Astrocyte (in vitro differentiated cells and primary cell): ENCODE measurements around the gene CHGA. TPM values are rescaled to one million over a fixed set of nuclear protein-coding genes. Genes with fewer than 3 reads are reported as not detected.

Experiments used
- DNase-seq: peaks from one replicate; pipeline ENCODE4 v3.0.0-alpha.2; 2010; ENCODE audit warnings: low read depth
- FAIRE-seq: peaks from 2 replicates; lab custom pipeline; 2011; peaks lifted over from hg19 to GRCh38; lab: Jason Lieb, UNC
- H2AFZ ChIP-seq: 2 replicates; pipeline ENCODE4 v1.6.0; 2012; ENCODE audit warnings: low read depth, low read length, inconsistent platforms
- H3K27ac ChIP-seq: 2 replicates; pipeline ENCODE4 v1.5.1; 2011; ENCODE audit warnings: low read depth, low read length, inconsistent platforms
- H3K27me3 ChIP-seq: 2 replicates; pipeline ENCODE4 v1.6.0; 2011; ENCODE audit warnings: low read length, inconsistent platforms; ENCODE audit not compliant: insufficient read depth
- H3K36me3 ChIP-seq: 2 replicates; pipeline ENCODE4 v1.5.1; 2011; ENCODE audit warnings: low read length, inconsistent platforms; ENCODE audit not compliant: insufficient read depth
- H3K4me1 ChIP-seq: 2 replicates; pipeline ENCODE4 v1.5.1; 2011; ENCODE audit warnings: low read length, inconsistent platforms; ENCODE audit not compliant: insufficient read depth
- H3K4me2 ChIP-seq: 2 replicates; pipeline ENCODE4 v1.6.0; 2012; ENCODE audit warnings: low read length, inconsistent platforms
- H3K4me3 ChIP-seq: 2 replicates; pipeline ENCODE4 v1.5.1; 2011; ENCODE audit warnings: low read depth, mild to moderate bottlenecking, low read length, inconsistent platforms; ENCODE audit not compliant: insufficient read depth
- H3K79me2 ChIP-seq: 2 replicates; pipeline ENCODE4 v1.6.0; 2012; ENCODE audit warnings: mild to moderate bottlenecking, low read length, inconsistent platforms; ENCODE audit not compliant: insufficient read depth
- H3K9ac ChIP-seq: 2 replicates; pipeline ENCODE4 v1.6.0; 2012; ENCODE audit warnings: mild to moderate bottlenecking, low read length, inconsistent platforms
- H3K9me3 ChIP-seq: 2 replicates; pipeline ENCODE4 v1.5.1; 2012; ENCODE audit warnings: low read depth, mild to moderate bottlenecking, low read length, inconsistent platforms; ENCODE audit not compliant: insufficient read depth
- H4K20me1 ChIP-seq: 2 replicates; pipeline ENCODE4 v1.6.0; 2012; ENCODE audit warnings: low read length, inconsistent platforms; ENCODE audit not compliant: insufficient read depth
- H3K27ac Mint-ChIP-seq: one replicate; pipeline ENCODE4 v1.8.0; 2021; ENCODE audit warnings: mild to moderate bottlenecking, mixed read lengths; ENCODE audit not compliant: unreplicated experiment
- H3K27me3 Mint-ChIP-seq: one replicate; pipeline ENCODE4 v1.8.0; 2021; ENCODE audit warnings: low read depth, mixed read lengths; ENCODE audit not compliant: unreplicated experiment
- H3K36me3 Mint-ChIP-seq: one replicate; pipeline ENCODE4 v1.8.0; 2021; ENCODE audit warnings: low read depth, mixed read lengths; ENCODE audit not compliant: unreplicated experiment
- H3K4me1 Mint-ChIP-seq: one replicate; pipeline ENCODE4 v1.8.0; 2021; ENCODE audit warnings: low read depth, mixed read lengths; ENCODE audit not compliant: unreplicated experiment
- H3K4me3 Mint-ChIP-seq: one replicate; pipeline ENCODE4 v1.8.0; 2021; ENCODE audit warnings: mild to moderate bottlenecking, moderate library complexity, mixed read lengths; ENCODE audit not compliant: unreplicated experiment
- H3K9me3 Mint-ChIP-seq: one replicate; pipeline ENCODE4 v1.8.0; 2021; ENCODE audit warnings: mild to moderate bottlenecking, mixed read lengths; ENCODE audit not compliant: unreplicated experiment
- EZH2 ChIP-seq: IDR thresholded peaks from 2 replicates; pipeline ENCODE4 v1.6.1; 2012; ENCODE audit warnings: mild to moderate bottlenecking, low read length, inconsistent platforms; ENCODE audit not compliant: insufficient read depth
- total RNA-seq: library from RNA; stranded (reverse); gene quantifications from 2 replicates; pipeline ENCODE4 v1.2.1, GENCODE V29; 2021
- TF ChIP-seq, protein P1 (sequence below): IDR thresholded peaks from 2 replicates; pipeline ENCODE4 v1.5.1; 2011; ENCODE audit warnings: low read depth, mild to moderate bottlenecking, inconsistent platforms, low read length, moderate library complexity; ENCODE audit not compliant: insufficient read depth

The CHGA gene
- total RNA-seq, 1 donor from 2014 or later, result not detected

DNA sequence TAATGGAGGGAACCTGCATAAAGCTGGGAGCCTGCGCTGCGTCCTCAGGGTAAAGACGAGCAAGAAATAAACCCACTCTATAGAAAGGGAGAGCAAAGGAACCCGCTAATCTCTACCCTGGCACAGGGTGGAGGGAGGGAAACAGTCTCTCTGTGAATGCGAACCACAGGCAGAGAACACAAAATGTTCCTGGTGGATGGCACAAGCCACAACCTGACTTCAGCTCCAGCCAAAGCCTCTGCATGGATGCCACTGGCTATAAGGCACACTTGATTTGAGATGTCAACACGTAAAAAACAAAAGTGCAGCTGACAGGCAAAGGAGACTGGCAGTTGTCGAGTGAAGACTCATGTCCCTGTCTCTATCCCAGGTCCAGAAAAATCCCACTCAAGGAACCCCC is 32.4 kb downstream of the CHGA start:
- DNase-seq (no peak), FAIRE-seq (no peak)
- Mint-ChIP-seq H3K27ac (no peak overlapping the region), H3K4me3 (no peak overlapping the region), H3K9me3 (no peaks in the 10 kb centered on the region), H3K27me3 (peaks cover 56% of the 10 kb centered on the region), H3K4me1 (no peaks in the 10 kb centered on the region), H3K36me3 (peaks cover 6% of the 10 kb centered on the region)
- TF ChIP-seq, protein P1, sequence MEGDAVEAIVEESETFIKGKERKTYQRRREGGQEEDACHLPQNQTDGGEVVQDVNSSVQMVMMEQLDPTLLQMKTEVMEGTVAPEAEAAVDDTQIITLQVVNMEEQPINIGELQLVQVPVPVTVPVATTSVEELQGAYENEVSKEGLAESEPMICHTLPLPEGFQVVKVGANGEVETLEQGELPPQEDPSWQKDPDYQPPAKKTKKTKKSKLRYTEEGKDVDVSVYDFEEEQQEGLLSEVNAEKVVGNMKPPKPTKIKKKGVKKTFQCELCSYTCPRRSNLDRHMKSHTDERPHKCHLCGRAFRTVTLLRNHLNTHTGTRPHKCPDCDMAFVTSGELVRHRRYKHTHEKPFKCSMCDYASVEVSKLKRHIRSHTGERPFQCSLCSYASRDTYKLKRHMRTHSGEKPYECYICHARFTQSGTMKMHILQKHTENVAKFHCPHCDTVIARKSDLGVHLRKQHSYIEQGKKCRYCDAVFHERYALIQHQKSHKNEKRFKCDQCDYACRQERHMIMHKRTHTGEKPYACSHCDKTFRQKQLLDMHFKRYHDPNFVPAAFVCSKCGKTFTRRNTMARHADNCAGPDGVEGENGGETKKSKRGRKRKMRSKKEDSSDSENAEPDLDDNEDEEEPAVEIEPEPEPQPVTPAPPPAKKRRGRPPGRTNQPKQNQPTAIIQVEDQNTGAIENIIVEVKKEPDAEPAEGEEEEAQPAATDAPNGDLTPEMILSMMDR, result no peak
- TF ChIP-seq EZH2, result no peak
- H2AFZ ChIP-seq, result no peak overlapping the region
- no peaks in the 10 kb centered on the region for H3K79me2 ChIP-seq
- peaks cover 2% of the 10 kb centered on the region for H3K36me3 ChIP-seq
- H3K27ac ChIP-seq, result no peak overlapping the region
- peaks cover 12% of the 10 kb centered on the region for H4K20me1 ChIP-seq
- peaks cover 1% of the 10 kb centered on the region for H3K27me3 ChIP-seq
- no peak overlapping the region for H3K4me3 ChIP-seq
- H3K4me2 ChIP-seq, result no peak overlapping the region
- no peaks in the 10 kb centered on the region for H3K9me3 ChIP-seq
- no peaks in the 10 kb centered on the region for H3K4me1 ChIP-seq
- no peak overlapping the region for H3K9ac ChIP-seq

DNA sequence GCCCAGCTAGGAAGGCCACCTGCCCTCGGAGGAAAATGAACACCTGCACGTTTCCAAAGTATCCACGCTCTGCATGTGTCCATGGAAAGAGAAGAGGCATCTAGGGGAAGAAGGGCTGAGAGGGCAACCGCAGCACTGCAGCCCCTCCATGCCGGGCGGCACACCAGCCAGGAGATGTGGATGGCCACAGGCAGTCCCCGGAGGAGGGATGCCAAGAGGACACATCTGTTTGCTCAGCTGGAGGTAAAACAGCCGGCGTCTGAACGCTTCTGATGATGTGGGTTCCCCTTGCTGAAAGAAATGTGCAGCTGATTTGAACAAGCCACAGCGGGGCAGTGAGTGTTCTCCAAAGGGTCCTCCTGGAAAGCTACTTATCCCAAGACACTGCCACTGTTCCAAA is 34.0 kb downstream of the CHGA start:
- Histone ChIP-seq H3K36me3 (no peaks in the 10 kb centered on the region), H3K4me1 (peaks cover 15% of the 10 kb centered on the region), H3K4me3 (no peak overlapping the region), H3K27ac (no peak overlapping the region), H3K9me3 (no peaks in the 10 kb centered on the region), H4K20me1 (peaks cover 7% of the 10 kb centered on the region), H2AFZ (no peak overlapping the region), H3K9ac (no peak overlapping the region), H3K79me2 (no peaks in the 10 kb centered on the region), H3K4me2 (no peak overlapping the region), H3K27me3 (no peaks in the 10 kb centered on the region)
- no peaks in the 10 kb centered on the region for H3K9me3 Mint-ChIP-seq
- TF ChIP-seq EZH2, result no peak
- TF ChIP-seq, protein P1, result no peak
- no peak for DNase-seq
- peaks cover 6% of the 10 kb centered on the region for H3K36me3 Mint-ChIP-seq
- no peaks in the 10 kb centered on the region for H3K4me1 Mint-ChIP-seq
- no peak overlapping the region for H3K27ac Mint-ChIP-seq
- H3K4me3 Mint-ChIP-seq, result no peak overlapping the region
- H3K27me3 Mint-ChIP-seq, result peaks cover 48% of the 10 kb centered on the region
- FAIRE-seq, result no peak

DNA sequence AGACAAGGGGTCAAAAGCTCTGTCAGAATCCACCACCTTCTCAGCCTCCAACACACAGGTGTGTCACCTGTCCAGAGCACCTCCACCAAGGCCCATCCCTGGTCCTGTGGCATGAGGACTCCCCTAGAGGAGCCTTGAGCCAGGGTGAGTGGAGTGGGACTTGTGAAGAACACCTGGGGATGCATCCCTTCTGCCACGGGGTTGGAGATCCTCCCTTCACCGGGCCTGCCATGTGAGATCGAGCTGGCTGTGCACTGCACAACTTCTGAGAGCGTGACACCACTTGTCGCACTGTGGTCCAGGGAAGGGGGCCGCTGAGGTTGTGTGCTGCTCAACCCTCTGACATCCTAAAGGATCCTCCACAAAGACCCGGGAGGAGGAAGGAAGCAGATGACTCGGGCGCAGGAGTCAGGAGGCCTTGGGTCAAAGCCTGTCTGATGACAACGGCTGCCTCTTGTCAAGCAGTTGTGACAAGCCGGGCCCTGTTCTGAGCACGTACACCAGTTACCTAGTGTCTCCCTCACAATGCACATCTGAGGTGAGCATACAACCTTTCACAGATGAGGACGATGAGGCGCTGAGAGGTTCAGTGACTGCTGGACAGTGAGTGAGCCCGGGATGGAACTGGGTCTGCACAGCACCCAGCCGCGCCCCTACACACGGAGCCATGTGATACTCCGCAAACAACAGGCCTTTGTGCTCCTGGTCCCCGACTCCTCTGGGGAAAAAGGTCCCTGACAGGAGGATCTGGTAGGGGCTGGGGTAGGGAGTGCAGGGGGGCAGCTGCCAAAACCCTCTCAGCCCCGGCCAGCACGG is 35.6 kb downstream of the CHGA start:
- no peak overlapping the region for H3K27ac Mint-ChIP-seq

More for the DNA sequence above, 35.6 kb downstream of the CHGA start:
- no peaks in the 10 kb centered on the region for H3K9me3 ChIP-seq
- no peak overlapping the region for H3K4me3 ChIP-seq
- no peak overlapping the region for H3K27ac ChIP-seq
- no peak overlapping the region for H3K9ac ChIP-seq
- H4K20me1 ChIP-seq, result no peaks in the 10 kb centered on the region
- H2AFZ ChIP-seq, result no peak overlapping the region
- H3K36me3 Mint-ChIP-seq, result peaks cover 6% of the 10 kb centered on the region
- FAIRE-seq (no peak), DNase-seq (no peak)
- H3K79me2 ChIP-seq, result no peaks in the 10 kb centered on the region
- no peaks in the 10 kb centered on the region for H3K27me3 ChIP-seq
- no peak for TF ChIP-seq EZH2
- TF ChIP-seq, protein P1, result no peak
- no peak overlapping the region for H3K4me2 ChIP-seq
- H3K4me1 ChIP-seq, result peaks cover 20% of the 10 kb centered on the region
- H3K4me3 Mint-ChIP-seq, result no peak overlapping the region
- peaks cover under 1% of the 10 kb centered on the region for H3K9me3 Mint-ChIP-seq
- no peaks in the 10 kb centered on the region for H3K4me1 Mint-ChIP-seq
- peaks cover 39% of the 10 kb centered on the region for H3K27me3 Mint-ChIP-seq
- H3K36me3 ChIP-seq, result no peaks in the 10 kb centered on the region
